K562 (cell line): ENCODE results near the gene WDR44. TPM values are rescaled to one million over a fixed set of nuclear protein-coding genes. Genes with fewer than 3 reads are reported as not detected.

Experiments used
- ATAC-seq: fragments of 200-7000 bp; cut with Tn5 transposase; 3 replicates; pipeline ENCODE4 v1.9.1; 2020; ENCODE audit warnings: moderate library complexity
- BruUV-seq: library from RNA; stranded (reverse); fragments of 400-500 nt; replicated peaks from 2 replicates; lab custom pipeline; 2021; lab: Mats Ljungman, UMichigan
- CTCF ChIA-PET: fragments of 300-600 bp; formaldehyde crosslinking; extraction: SDS; loops from one replicate; lab custom pipeline; 2021; ENCODE audit warnings: low intra/inter-chr PET ratio; lab: Yijun Ruan, JAX
- POLR2A ChIA-PET: fragments of 300-600, 350-650 bp; sonication (Branson Sonifier 250); formaldehyde crosslinking; extraction: SDS; loops from one replicate; lab custom pipeline; 2021; ENCODE audit warnings: antibody characterized with exemption, inconsistent platforms; lab: Yijun Ruan, JAX
- DNase-seq, 4 experiments: peaks; one replicate each; pipeline versions ENCODE4 v3.0.0 to v3.0.0-alpha.2; 2011 to 2018; ENCODE audit warnings: low spot score in 3 of 4, mixed read lengths in 3 of 4; ENCODE audit errors: extremely low read depth in 1 of 4
- FAIRE-seq: peaks from 2 replicates; lab custom pipeline; 2011; peaks lifted over from hg19 to GRCh38; lab: Jason Lieb, UNC
- H2AFZ ChIP-seq: 2 replicates; pipeline ENCODE4 v1.6.0; 2011; ENCODE audit warnings: low read depth, low read length, control low read depth, inconsistent platforms
- H3K27ac ChIP-seq: fragments of 200-600 bp; 3 replicates; pipeline ENCODE4 v1.8.0; 2011; ENCODE audit warnings: low read depth, mild to moderate bottlenecking, control low read depth, inconsistent platforms, low read length, moderate library complexity, mixed read lengths; ENCODE audit errors: extremely low read depth
- H3K27me3 ChIP-seq, 2 experiments: fragments of 300-600 bp in 1 of 2; 2 replicates in 1 of 2; 3 replicates in 1 of 2; pipeline versions ENCODE4 v1.6.0 to v1.8.0; 2011; ENCODE audit warnings: inconsistent platforms in 2 of 2, low read length in 2 of 2, mild to moderate bottlenecking in 1 of 2, mixed read lengths in 1 of 2, moderate library complexity in 1 of 2; ENCODE audit not compliant: control insufficient read depth in 2 of 2, insufficient read depth in 2 of 2
- H3K36me3 ChIP-seq: fragments of 300-600 bp; 3 replicates; pipeline ENCODE4 v1.8.0; 2011; ENCODE audit warnings: mild to moderate bottlenecking, low read length, inconsistent platforms; ENCODE audit not compliant: control insufficient read depth, insufficient read depth
- H3K4me1 ChIP-seq, 2 experiments: fragments of 200-600 bp in 1 of 2; replicated peaks in 1 of 2; 2 replicates in 1 of 2; 3 replicates in 1 of 2; pipeline versions ENCODE4 v1.5.1 to v1.8.0; 2011; ENCODE audit warnings: inconsistent platforms in 2 of 2, low read length in 2 of 2, mild to moderate bottlenecking in 1 of 2, mixed read lengths in 1 of 2, moderate library complexity in 1 of 2; ENCODE audit not compliant: control insufficient read depth in 2 of 2, insufficient read depth in 2 of 2
- H3K4me2 ChIP-seq: 2 replicates; pipeline ENCODE4 v1.6.1; 2011; ENCODE audit warnings: low read length, control low read depth, inconsistent platforms, mixed read lengths; ENCODE audit not compliant: insufficient read depth
- H3K4me3 ChIP-seq: fragments of 200-600 bp; sonication (generic), shearing (Covaris generic); 2 replicates; pipeline ENCODE4 v1.5.1; 2016; ENCODE audit warnings: control low read depth, inconsistent platforms
- H3K79me2 ChIP-seq: fragments of 200-600 bp; 3 replicates; pipeline ENCODE4 v1.8.0; 2011; ENCODE audit warnings: low read length, inconsistent platforms; ENCODE audit not compliant: control insufficient read depth, insufficient read depth
- H3K9ac ChIP-seq, 2 experiments: 2 replicates each; pipeline versions ENCODE4 v1.6.0 to v1.6.1; 2011; ENCODE audit warnings: low read depth in 2 of 2, low read length in 2 of 2, control low read depth in 1 of 2, inconsistent platforms in 1 of 2, mild to moderate bottlenecking in 1 of 2, mixed read lengths in 1 of 2; ENCODE audit not compliant: insufficient read depth in 1 of 2
- H3K9me1 ChIP-seq: one replicate; pipeline ENCODE4 v1.6.0; 2011; ENCODE audit warnings: inconsistent platforms, mild to moderate bottlenecking, low read length, moderate library complexity; ENCODE audit not compliant: control insufficient read depth, insufficient read depth
- H3K9me3 ChIP-seq: replicated peaks from 2 replicates; pipeline ENCODE4 v1.5.1; 2011; ENCODE audit warnings: low read depth, low read length, inconsistent platforms; ENCODE audit not compliant: control insufficient read depth, insufficient read depth
- H4K20me1 ChIP-seq: replicated peaks from 2 replicates; pipeline ENCODE4 v1.6.1; 2011; ENCODE audit warnings: low read length, inconsistent platforms, mixed read lengths; ENCODE audit not compliant: control insufficient read depth, insufficient read depth
- BHLHE40 ChIP-seq: IDR thresholded peaks from 2 replicates; pipeline ENCODE4 v1.6.1; 2011; ENCODE audit warnings: low read length, improper control_type of control experiment
- CAMTA2 ChIP-seq: fragments of 250-450 bp; sonication (Bioruptor Pico); conservative IDR thresholded peaks from 2 replicates; pipeline ENCODE4 v1.5.1; 2022
- ETV1 ChIP-seq: fragments of 450-650 bp; conservative IDR thresholded peaks from 2 replicates; pipeline ENCODE4 v1.6.1; 2016; ENCODE audit warnings: missing genetic modification characterization, control low read depth, low read depth, missing compliant biosample characterization
- JUND ChIP-seq, 2 experiments: IDR thresholded peaks; 2 replicates in 1 of 2; 3 replicates in 1 of 2; pipeline ENCODE4 v1.6.1; 2011; ENCODE audit warnings: borderline replicate concordance in 2 of 2, low read depth in 2 of 2, low read length in 2 of 2, improper control_type of control experiment in 1 of 2, missing biosample characterization in 1 of 2, missing genetic modification characterization in 1 of 2, missing genetic modification reagents in 1 of 2
- PPARD ChIP-seq: fragments of 250-450 bp; sonication (Bioruptor Pico); IDR thresholded peaks from 2 replicates; pipeline ENCODE4 v1.8.0; 2022; ENCODE audit warnings: inconsistent platforms, mild to moderate bottlenecking, moderate library complexity
- PYGO2 ChIP-seq: fragments of 450-650 bp; IDR thresholded peaks from 2 replicates; pipeline ENCODE4 v1.6.1; 2016; ENCODE audit warnings: mild to moderate bottlenecking, missing genetic modification characterization, moderate library complexity, missing compliant biosample characterization
- RBM39 ChIP-seq: fragments of 200-400 bp; formaldehyde crosslinking; optimal IDR thresholded peaks from 2 replicates; pipeline ENCODE3; 2018; ENCODE audit warnings: low read depth, low read length
- RUNX1 ChIP-seq: sonication (generic); IDR thresholded peaks from 2 replicates; pipeline ENCODE4 v1.6.1; 2016; ENCODE audit warnings: antibody characterized with exemption, low read depth
- SRSF9 ChIP-seq: fragments of 200-400 bp; formaldehyde crosslinking; IDR thresholded peaks from 2 replicates; pipeline ENCODE4 v1.6.1; 2017; ENCODE audit warnings: low read depth, low read length, borderline replicate concordance
- UBTF ChIP-seq, 2 experiments: IDR thresholded peaks; 2 replicates each; pipeline ENCODE4 v1.6.1; 2012; ENCODE audit warnings: improper control_type of control experiment in 2 of 2, low read depth in 2 of 2, low read length in 2 of 2, borderline replicate concordance in 1 of 2
- ZFX ChIP-seq: sonication (generic); formaldehyde crosslinking; IDR thresholded peaks from 2 replicates; pipeline ENCODE4 v1.8.0; 2022; ENCODE audit warnings: mild to moderate bottlenecking, missing genetic modification reagents, moderate library complexity
- ZKSCAN3 ChIP-seq: fragments of 250-450 bp; sonication (Bioruptor Pico); IDR thresholded peaks from 2 replicates; pipeline ENCODE4 v1.4.0; 2020
- ZNF175 ChIP-seq: fragments of 200-800 bp; sonication (Bioruptor generic); IDR thresholded peaks from 2 replicates; pipeline ENCODE4 v1.6.1; 2016; ENCODE audit warnings: low read depth, mild to moderate bottlenecking, missing genetic modification characterization, missing compliant biosample characterization
- ZNF41 ChIP-seq: fragments of 250-450 bp; sonication (Bioruptor Pico); conservative IDR thresholded peaks from 2 replicates; pipeline ENCODE4 v1.4.0; 2020; ENCODE audit warnings: mild to moderate bottlenecking
- WGBS: fragments of 100-300 bp; shearing (Covaris generic); methylation state at CpG from one replicate; pipeline ENCODE4 v1.1.6; 2016; ENCODE audit warnings: low coverage, mixed read lengths; ENCODE audit not compliant: insufficient coverage; ENCODE audit errors: missing lambda C conversion rate; 5-methylcytosine and 5-hydroxymethylcytosine counted together
- in situ Hi-C: fragments of 300-500 bp; cut with MboI; formaldehyde crosslinking; loops from 4 replicates; pipeline ENCODE4 v1.15.0; 2018; ENCODE audit warnings: inconsistent platforms, mixed read lengths
- intact Hi-C: fragments of 100-400 bp; cut with micrococcal nuclease; formaldehyde crosslinking; loops from 2 replicates; pipeline ENCODE4 v1.14.2; 2022
- polyA plus RNA-seq, 8 experiments: library from polyadenylated mRNA; depleted of rRNA in 4 of 8; stranded (reverse) in 5 of 8; unstranded in 3 of 8; fragments of >200 nt; fragmentation: Nextera tagmentation in 2 of 8; fragmentation: Illumina TruSeq in 1 of 8; extraction: Ambion mirVana in 2 of 8; extraction: Trizol in 1 of 8; gene quantifications; 2 replicates each; pipeline versions ENCODE4 v1.2.1 to v1.2.3, GENCODE V29; 2011 to 2014; ENCODE audit warnings: inconsistent platforms in 1 of 8, missing spikeins in 1 of 8
- total RNA-seq, 7 experiments: library from RNA; depleted of rRNA in 6 of 7; stranded (reverse); fragments of >200 nt in 6 of 7; fragmentation: Illumina TruSeq in 2 of 7; extraction: Trizol in 2 of 7; gene quantifications; 2 replicates each; pipeline versions ENCODE4 v1.2.1 to v1.2.3, GENCODE V29; 2011 to 2021; ENCODE audit warnings: low replicate concordance in 1 of 7

Gene WDR44
- total and polyA plus RNA-seq, 9 of the 15 experiments (the other 6 are each of a cell fraction or from before 2014, with no cell fraction given) = 5.6 to 20.0 (median 14.6) TPM

DNA sequence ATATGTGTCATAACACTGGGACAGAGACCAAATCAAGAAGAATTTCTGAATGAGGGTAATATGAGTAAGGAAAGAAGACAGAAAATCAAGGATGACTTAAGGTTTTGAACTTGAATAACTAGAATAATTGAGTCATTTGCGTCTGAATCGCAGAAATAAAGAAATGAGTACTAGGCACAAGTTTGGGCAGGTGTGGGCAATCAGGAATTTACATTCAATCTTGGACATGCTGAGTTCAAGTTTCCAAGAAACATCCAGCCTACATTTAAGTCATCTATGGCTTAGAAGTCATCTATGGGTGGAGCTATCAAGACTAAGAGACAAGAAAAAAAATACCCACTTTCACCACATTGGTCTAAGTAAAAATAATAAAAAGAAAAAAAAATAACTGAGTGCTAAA lies 30.4 kb upstream of the WDR44 start:
- intact Hi-C loops = no loop called here
- Histone ChIP-seq H4K20me1 (no peaks in the 10 kb centered on the region), H3K79me2 (no peaks in the 10 kb centered on the region), H3K9me1 (no peaks in the 10 kb centered on the region), H3K4me1 (no peaks in the 10 kb centered on the region), H3K36me3 (no peaks in the 10 kb centered on the region), H3K9ac (no peak overlapping the region), H3K9me3 (no peaks in the 10 kb centered on the region), H3K4me3 (no peak overlapping the region), H3K4me2 (no peak overlapping the region), H3K27me3 (no peaks in the 10 kb centered on the region), H2AFZ (no peak overlapping the region), H3K27ac (no peak overlapping the region)
- WGBS = 6% methylated on average over 2 of the region's 2 CpGs
- FAIRE-seq (no peak), DNase-seq (no peak), ATAC-seq (no peak)
- ChIA-PET CTCF (no interaction called here), POLR2A (no interaction called here)
- in situ Hi-C loops = no loop called here
- no TSS peak for BruUV-seq
- no peak for TF ChIP-seq PPARD (CRISPR knock-in tag)
- TF ChIP-seq ZNF175 (CRISPR knock-in tag) = no peak
- TF ChIP-seq JUND (IDR thresholded peaks at IDR 0.05; ENCODE audit: borderline replicate concordance, low read depth, low read length) = no peak
- TF ChIP-seq JUND (tag; IDR thresholded peaks at IDR 0.05; ENCODE audit: borderline replicate concordance, low read depth, low read length) = no peak
- no peak for TF ChIP-seq CAMTA2 (CRISPR knock-in tag)
- TF ChIP-seq BHLHE40 = no peak
- TF ChIP-seq ZNF41 (CRISPR knock-in tag) = no peak
- no peak for TF ChIP-seq RUNX1
- no peak for TF ChIP-seq ZFX (CRISPR knock-in tag)
- TF ChIP-seq ETV1 (tag) = no peak
- TF ChIP-seq SRSF9 = no peak
- TF ChIP-seq ZKSCAN3 (CRISPR knock-in tag) = no peak
- TF ChIP-seq UBTF (IDR thresholded peaks at IDR 0.05; ENCODE audit: borderline replicate concordance in 1 of 2, low read depth in 2 of 2, low read length in 2 of 2) = no peak
- TF ChIP-seq RBM39 = no peak
- TF ChIP-seq PYGO2 = no peak
